ENCODE measurements around the gene TMEM175.

Gene TMEM175

DNA sequence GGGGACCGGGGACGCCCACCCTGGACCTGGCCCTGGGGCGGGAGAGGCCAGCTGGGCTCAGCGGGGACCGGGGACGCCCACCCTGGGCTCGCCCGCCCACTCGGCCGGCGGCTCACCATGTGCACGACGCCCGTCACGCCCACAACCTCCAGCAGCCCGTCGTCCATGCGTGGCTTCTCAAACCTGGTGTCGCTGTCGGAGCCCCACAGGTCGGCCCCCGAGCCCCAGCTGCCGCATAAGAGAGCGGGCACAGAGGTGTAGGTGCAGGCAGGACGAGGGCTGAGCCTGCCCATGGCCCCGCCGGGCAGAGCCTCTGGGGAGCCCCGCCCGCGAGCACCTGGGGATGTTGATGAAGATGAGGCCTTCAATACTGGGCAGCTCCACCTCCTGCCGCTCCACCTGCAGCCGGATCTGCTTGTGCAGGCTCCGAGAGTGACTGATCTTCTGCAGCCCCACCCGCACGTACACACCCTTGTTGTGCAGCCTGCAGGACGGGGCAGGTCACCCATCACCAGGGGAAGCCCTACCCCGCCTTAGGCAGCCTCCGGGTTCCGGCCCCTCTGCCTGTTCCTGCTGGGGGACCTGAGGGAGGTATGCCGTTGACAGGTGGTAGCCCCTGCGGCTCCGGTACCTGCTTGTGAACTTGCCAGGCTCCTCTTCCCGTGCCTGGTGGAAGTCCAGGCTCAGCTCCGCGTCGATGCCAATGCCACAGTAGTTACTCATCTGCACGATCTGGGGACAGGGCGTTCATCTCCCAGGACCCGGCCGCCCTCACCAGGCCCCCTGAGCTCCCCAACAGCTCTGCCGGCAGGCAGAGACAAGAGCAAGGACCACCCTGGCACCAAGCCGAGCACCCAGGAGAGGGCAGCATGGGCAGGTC lies 29.3 kb downstream of the TMEM175 start:
- TF ChIP-seq, protein P1, sequence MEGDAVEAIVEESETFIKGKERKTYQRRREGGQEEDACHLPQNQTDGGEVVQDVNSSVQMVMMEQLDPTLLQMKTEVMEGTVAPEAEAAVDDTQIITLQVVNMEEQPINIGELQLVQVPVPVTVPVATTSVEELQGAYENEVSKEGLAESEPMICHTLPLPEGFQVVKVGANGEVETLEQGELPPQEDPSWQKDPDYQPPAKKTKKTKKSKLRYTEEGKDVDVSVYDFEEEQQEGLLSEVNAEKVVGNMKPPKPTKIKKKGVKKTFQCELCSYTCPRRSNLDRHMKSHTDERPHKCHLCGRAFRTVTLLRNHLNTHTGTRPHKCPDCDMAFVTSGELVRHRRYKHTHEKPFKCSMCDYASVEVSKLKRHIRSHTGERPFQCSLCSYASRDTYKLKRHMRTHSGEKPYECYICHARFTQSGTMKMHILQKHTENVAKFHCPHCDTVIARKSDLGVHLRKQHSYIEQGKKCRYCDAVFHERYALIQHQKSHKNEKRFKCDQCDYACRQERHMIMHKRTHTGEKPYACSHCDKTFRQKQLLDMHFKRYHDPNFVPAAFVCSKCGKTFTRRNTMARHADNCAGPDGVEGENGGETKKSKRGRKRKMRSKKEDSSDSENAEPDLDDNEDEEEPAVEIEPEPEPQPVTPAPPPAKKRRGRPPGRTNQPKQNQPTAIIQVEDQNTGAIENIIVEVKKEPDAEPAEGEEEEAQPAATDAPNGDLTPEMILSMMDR (IDR thresholded peaks at IDR 0.05), result no peak

DNA sequence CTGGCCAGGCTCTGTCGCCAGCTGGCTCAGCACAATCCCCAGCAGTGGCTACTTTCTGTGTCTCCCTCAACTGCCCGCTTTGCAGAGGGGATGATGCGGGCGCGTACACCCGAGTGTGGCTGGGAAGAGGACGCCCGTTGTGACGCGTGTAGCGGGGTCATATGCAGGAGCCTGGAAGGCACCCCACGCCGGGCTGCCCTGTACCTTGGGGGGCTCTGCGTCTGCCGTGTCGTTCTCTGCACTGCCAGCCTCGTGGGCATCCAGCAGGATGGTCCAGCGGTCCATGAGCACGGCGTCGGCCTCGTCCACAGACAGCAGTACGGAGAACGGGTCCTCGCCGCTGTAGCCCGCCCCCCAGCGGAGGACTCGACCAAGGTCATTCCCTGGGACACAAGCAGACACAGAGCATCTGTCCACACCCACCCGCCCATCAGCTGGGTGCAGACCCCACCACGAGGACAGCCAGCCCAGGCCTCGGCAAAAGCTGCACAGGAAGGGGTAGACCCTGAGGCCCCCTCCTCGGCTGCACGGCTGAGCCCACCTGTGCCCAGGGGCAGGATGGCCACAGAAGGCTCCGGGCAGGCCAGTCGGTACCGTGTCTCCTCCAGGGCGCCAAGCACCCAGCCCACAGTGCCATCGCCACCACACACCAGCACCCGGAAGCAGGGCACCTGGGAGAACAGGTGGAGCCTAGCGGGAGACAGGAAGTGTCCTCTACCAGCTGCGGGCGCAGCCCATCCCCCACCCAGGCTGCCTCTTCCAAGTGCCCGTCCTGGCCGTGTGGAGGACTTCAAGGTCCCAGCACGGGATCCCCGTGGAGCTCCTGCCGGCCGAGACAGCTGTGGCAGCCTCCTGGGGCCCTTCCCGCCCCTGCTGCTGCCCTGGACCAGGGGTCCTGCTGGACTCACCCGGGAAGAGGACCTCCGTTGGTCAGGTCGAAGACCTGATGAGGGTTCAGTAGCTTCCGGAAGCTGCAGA lies 30.3 kb downstream of the TMEM175 start:
- TF ChIP-seq, protein P1 (IDR thresholded peaks at IDR 0.05), result no peak

DNA sequence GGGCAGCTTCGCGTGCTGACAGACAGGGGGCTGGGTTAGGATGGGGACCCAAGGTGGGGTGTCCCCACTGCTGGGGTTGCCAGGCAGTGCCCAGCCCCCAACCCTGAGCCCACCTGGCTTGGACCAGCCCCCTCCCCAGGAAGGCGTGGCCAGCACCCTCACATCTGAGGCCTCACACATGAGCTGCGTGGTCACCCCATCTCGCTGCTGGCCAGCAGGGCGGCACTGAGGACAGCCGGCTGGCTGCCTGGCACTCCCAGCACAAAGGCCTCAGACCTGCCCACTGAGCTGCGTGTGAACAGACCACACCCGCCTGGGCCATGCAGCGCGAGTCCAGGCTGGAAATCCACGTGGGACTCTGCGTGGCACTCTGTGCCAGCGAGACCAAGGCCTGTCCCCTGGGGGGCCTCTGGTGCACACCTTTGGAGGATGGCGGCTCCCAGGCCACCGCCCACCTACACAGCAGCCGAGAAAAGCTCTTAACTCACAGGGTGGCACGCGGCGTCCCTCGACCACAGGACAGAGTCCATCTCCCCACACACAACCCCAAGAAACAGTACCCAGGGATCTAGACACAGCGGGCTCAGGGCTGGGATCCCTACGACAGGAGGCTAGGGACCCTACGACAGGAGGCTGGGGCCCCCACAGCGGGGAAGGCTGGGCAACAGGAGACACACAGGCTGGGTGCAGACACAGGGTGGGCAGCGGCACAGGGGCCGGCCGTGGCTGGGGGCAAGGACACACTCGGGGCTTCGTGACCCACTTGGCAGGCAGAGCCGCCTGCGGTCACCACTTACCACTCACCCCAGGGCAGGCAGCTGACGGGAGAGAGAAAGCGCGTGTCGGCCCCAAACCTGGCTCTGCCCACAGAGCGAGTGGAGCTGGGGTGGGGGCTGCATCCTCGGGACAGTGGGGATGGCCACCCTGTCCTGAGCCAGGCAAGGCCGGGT lies 31.3 kb downstream of the TMEM175 start:
- TF ChIP-seq, protein P1 (IDR thresholded peaks at IDR 0.05), result no peak

DNA sequence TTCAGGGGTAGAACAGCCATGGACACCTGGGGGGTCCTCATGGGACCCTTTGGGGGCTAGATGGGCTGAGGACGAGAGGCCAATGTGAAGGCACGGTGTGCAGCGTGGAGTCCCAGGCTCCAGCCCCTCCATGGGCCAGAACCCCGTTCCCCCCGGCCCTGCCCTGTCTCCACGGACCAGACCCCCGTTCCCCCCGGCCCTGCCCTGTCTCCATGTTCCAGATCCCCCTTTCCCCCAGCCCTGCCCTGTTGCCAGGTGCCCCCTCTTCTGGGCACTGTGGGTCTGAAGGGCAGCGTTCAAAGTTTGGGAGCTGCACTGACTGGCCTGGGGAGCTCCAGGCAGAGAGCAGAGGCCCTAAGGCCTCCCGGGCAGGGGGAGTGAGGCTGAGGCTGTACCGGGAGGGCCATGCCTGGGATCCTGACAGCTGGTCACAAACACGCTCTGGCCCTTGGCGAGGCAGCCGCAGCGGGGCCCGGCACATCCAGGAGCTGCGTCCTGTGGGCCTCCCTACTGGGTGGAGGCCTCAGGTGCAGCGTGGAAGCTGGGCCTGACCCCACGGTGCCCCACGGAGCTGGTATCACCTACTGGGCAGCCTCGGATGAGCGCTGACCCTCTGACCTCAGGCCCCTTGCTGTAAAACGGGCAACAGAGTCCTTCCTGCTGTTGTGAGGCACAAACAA lies 32.2 kb downstream of the TMEM175 start:
- TF ChIP-seq, protein P1 (IDR thresholded peaks at IDR 0.05), result no peak

DNA sequence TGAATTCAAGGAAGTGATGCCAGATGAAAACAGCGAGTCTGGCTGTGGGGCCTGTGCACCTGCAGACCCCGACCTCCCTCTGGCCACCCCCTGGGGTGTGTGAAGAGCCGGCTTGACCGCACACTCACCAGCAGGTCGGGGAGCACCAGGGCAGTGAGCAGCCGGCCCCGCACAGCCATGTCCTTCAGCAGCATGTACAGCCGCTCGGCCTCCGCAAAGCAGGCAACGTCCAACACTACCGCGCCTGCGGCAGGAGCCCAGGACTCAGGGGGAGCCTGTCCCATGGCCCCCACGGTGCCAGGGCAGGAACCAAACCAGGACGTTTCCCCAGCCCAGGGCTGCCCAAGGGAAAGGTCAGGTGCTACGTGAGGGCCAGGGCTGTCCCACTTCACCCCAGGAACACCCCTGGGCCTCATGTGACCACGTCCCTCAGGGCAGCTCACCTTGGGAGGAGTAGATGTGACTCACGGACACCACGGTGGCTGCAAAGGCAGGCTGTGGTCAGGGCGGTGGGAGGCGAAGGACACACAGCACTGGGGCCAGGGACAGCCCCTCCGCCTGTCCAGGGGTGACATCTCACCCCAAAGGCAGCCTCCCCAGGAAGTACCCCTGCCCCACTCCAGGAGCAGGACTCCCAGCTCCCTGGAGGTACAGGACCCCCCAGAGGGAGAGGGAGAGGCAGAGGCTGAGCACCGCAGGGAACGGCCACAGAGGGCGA lies 32.9 kb downstream of the TMEM175 start:
- TF ChIP-seq, protein P1 (IDR thresholded peaks at IDR 0.05), result no peak

DNA sequence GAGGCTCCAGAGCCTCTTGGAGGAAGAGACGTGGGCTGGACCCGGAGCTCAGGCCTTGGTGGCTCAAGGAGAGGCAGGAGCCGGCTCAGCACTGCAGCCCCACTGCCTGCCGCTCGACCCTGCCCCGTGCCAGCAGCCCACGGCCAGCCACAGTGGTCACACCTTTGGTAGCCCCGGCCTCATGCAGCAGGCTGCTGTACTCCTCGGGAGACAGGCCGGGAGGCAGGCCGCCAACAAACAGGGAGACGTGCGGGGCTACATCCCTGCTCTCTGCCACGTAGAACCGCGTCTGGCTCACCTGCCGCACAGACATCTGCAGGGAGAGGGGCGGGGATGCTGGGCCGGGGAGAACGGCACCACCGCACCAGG lies 33.5 kb downstream of the TMEM175 start:
- TF ChIP-seq, protein P1 (IDR thresholded peaks at IDR 0.05), result no peak
